Sigmoid colon (tissue), 7 donors: ENCODE measurements around the gene RAB3IL1. TPM values are rescaled to one million over a fixed set of nuclear protein-coding genes. Genes with fewer than 3 reads are reported as not detected.
A peak's percentile ranks its signal among the peaks of the same experiment; 100 is the strongest.

ENCODE experiments used
- DNase-seq: peaks from one replicate; pipeline ENCODE4 v3.0.0-alpha.2; 2019
- H3K27ac ChIP-seq, 4 donors: fragments of 200-600 bp; sonication (generic); one replicate each; pipeline ENCODE4 v1.5.1; 2016 to 2019; ENCODE audit warnings: mild to moderate bottlenecking in 1 of 4
- H3K27me3 ChIP-seq, 3 donors: fragments of 200-600 bp; sonication (generic); one replicate each; pipeline ENCODE4 v1.5.1; 2019; ENCODE audit warnings: mild to moderate bottlenecking in 1 of 3
- H3K36me3 ChIP-seq, 4 donors: fragments of 200-600 bp; sonication (generic); one replicate each; pipeline ENCODE4 v1.5.1; 2016 to 2019
- H3K4me1 ChIP-seq, 4 donors: fragments of 200-600 bp; sonication (generic); one replicate each; pipeline ENCODE4 v1.5.1; 2017 to 2019
- H3K4me3 ChIP-seq, 4 donors: fragments of 200-600 bp; sonication (generic); one replicate each; pipeline ENCODE4 v1.5.1; 2017 to 2019; ENCODE audit warnings: mild to moderate bottlenecking in 2 of 4, moderate library complexity in 1 of 4
- H3K9me3 ChIP-seq, 4 donors: fragments of 200-600 bp in 3 of 4; sonication (generic) in 3 of 4; one replicate each; pipeline versions ENCODE4 v1.5.1 to v1.6.1; 2013 to 2019
- EP300 ChIP-seq, 4 donors: sonication (generic); formaldehyde crosslinking; IDR thresholded peaks; one replicate each; pipeline ENCODE4 v1.6.1; 2017; ENCODE audit warnings: antibody characterized with exemption in 4 of 4
- POLR2AphosphoS5 ChIP-seq, 4 donors: sonication (generic); formaldehyde crosslinking; IDR thresholded peaks; one replicate each; pipeline ENCODE4 v1.6.1; 2017; ENCODE audit warnings: antibody characterized with exemption in 4 of 4
- WGBS, 2 donors: extraction: QIAGEN DNeasy Blood & Tissue Kit; methylation state at CpG; one replicate each; pipeline ENCODE4 v1.1.7; 2013; 5-methylcytosine and 5-hydroxymethylcytosine counted together
- intact Hi-C: fragments of 100-400 bp; cut with DNase I; formaldehyde crosslinking; loops from one replicate; pipeline ENCODE4 v1.15.1; 2023
- polyA plus RNA-seq, 3 donors: library from polyadenylated mRNA; stranded (reverse); fragments of 200-250 nt; gene quantifications; one replicate each; pipeline ENCODE4 v1.2.3, GENCODE V29; 2013
- total RNA-seq, 4 donors: library from RNA; depleted of rRNA; stranded (reverse); fragments of >200 nt; gene quantifications; one replicate each; pipeline ENCODE4 v1.1.0, GENCODE V29; 2016
- TF ChIP-seq, protein P1 (sequence below), 4 experiments: fragments of 450-650 bp in 3 of 4; fragments of 200-600 bp in 1 of 4; IDR thresholded peaks; one replicate each; pipeline ENCODE4 v1.5.1; 2016 to 2019; ENCODE audit warnings: antibody characterized with exemption in 4 of 4, mild to moderate bottlenecking in 3 of 4, moderate library complexity in 2 of 4
- donor health status: healthy with polysubstance abuse.
- donor health status: Bipolar disorder and iron deficiency.
- donor health status: healthy.

Gene RAB3IL1
- total and polyA plus RNA-seq, 7 donors = 5.1 to 23.7 (median 18.0) TPM

GRCh38 chr11:61963282-61964057 is 46.1 kb upstream of the RAB3IL1 start:
- peak; percentile 72 for DNase-seq
- TF ChIP-seq, protein P1, sequence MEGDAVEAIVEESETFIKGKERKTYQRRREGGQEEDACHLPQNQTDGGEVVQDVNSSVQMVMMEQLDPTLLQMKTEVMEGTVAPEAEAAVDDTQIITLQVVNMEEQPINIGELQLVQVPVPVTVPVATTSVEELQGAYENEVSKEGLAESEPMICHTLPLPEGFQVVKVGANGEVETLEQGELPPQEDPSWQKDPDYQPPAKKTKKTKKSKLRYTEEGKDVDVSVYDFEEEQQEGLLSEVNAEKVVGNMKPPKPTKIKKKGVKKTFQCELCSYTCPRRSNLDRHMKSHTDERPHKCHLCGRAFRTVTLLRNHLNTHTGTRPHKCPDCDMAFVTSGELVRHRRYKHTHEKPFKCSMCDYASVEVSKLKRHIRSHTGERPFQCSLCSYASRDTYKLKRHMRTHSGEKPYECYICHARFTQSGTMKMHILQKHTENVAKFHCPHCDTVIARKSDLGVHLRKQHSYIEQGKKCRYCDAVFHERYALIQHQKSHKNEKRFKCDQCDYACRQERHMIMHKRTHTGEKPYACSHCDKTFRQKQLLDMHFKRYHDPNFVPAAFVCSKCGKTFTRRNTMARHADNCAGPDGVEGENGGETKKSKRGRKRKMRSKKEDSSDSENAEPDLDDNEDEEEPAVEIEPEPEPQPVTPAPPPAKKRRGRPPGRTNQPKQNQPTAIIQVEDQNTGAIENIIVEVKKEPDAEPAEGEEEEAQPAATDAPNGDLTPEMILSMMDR (IDR thresholded peaks at IDR 0.05) = no peak
- peak in 2 of 4 donors; percentile 2 to 11 for TF ChIP-seq EP300 (IDR thresholded peaks at IDR 0.05)
- TF ChIP-seq POLR2AphosphoS5 (IDR thresholded peaks at IDR 0.05) = peak; percentile 3 to 34 (median 21)
- peak overlapping the region in 1 of 4 donors; percentile 97 for H3K4me3 ChIP-seq

DNA sequence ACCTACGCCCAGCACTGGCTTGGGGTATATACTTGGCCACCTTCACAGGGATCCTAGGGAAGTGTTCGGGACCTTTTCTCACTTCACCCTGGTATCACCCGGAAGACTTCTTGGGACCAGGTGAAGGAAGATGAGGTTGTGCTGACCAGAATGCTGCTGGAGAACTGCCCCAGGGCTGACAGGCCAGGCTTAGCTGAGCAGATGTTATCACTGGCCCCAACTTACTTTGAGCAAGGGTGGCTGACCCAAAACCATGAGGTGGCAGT is 45.6 kb upstream of the RAB3IL1 start:
- Histone ChIP-seq H3K9me3 (no peaks in the 10 kb centered on the region), H3K4me1 (peaks cover 0 to 57% (median 48%) of the 10 kb centered on the region in 4 donors), H3K27me3 (no peaks in the 10 kb centered on the region), H3K4me3 (no peak overlapping the region), H3K36me3 (peaks cover 15 to 50% (median 23%) of the 10 kb centered on the region in 4 donors), H3K27ac (peak overlapping the region; percentile 99 to 100 (median 100))
- 92 to 95% methylated on average over 3 of the region's 3 CpGs for WGBS, 2 donors
- intact Hi-C loops = no loop called here
- DNase-seq = no peak
- no peak for TF ChIP-seq EP300 (IDR thresholded peaks at IDR 0.05)
- peak in 1 of 4 donors; percentile 3 for TF ChIP-seq POLR2AphosphoS5 (IDR thresholded peaks at IDR 0.05)

More at GRCh38 chr11:61963282-61964057, 46.1 kb upstream of the RAB3IL1 start:
- peak overlapping the region; percentile 99 to 100 (median 100) for H3K27ac ChIP-seq
- WGBS, 2 donors = 36 to 39% methylated on average over 10 of the region's 10 CpGs
- H3K36me3 ChIP-seq = peaks cover 15 to 50% (median 23%) of the 10 kb centered on the region in 4 donors
- H3K9me3 ChIP-seq = no peaks in the 10 kb centered on the region
- H3K27me3 ChIP-seq = no peaks in the 10 kb centered on the region
- intact Hi-C loops = no loop called here
- peaks cover 0 to 62% (median 52%) of the 10 kb centered on the region in 4 donors for H3K4me1 ChIP-seq

DNA sequence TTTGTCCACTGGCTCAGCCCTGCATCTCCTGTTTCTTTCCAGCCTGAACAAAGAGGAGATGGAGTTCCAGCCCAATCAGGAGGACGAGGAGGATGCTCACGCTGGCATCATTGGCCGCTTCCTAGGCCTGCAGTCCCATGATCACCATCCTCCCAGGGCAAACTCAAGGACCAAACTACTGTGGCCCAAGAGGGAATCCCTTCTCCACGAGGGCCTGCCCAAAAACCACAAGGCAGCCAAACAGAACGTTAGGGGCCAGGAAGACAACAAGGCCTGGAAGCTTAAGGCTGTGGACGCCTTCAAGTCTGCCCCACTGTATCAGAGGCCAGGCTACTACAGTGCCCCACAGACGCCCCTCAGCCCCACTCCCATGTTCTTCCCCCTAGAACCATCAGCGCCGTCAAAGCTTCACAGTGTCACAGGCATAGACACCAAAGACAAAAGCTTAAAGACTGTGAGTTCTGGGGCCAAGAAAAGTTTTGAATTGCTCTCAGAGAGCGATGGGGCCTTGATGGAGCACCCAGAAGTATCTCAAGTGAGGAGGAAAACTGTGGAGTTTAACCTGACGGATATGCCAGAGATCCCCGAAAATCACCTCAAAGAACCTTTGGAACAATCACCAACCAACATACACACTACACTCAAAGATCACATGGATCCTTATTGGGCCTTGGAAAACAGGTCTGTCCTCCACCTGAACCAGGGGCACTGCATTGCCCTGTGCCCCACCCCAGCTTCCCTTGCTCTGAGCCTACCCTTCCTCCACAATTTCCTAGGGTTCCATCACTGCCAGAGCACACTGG is 45.0 kb upstream of the RAB3IL1 start:
- TF ChIP-seq, protein P1 (IDR thresholded peaks at IDR 0.05) = no peak
- TF ChIP-seq POLR2AphosphoS5 (IDR thresholded peaks at IDR 0.05) = peak in 2 of 4 donors; percentile 5 to 46
- peaks cover 15 to 50% (median 23%) of the 10 kb centered on the region in 4 donors for H3K36me3 ChIP-seq
- peaks cover 0 to 57% (median 48%) of the 10 kb centered on the region in 4 donors for H3K4me1 ChIP-seq
- peak overlapping the region; percentile 99 to 100 (median 100) for H3K27ac ChIP-seq
- no peaks in the 10 kb centered on the region for H3K27me3 ChIP-seq
- no peaks in the 10 kb centered on the region for H3K9me3 ChIP-seq
- DNase-seq = no peak
- intact Hi-C loops = no loop called here
- no peak overlapping the region for H3K4me3 ChIP-seq
- 85 to 90% methylated on average over 12 of the region's 12 CpGs for WGBS, 2 donors

GRCh38 chr11:61961570-61962212 is 44.3 kb upstream of the RAB3IL1 start:
- TF ChIP-seq POLR2AphosphoS5 (IDR thresholded peaks at IDR 0.05) (peak in 2 of 4 donors; percentile 34 to 43), EP300 (IDR thresholded peaks at IDR 0.05) (peak in 1 of 4 donors; percentile 49)
- TF ChIP-seq, protein P1 (IDR thresholded peaks at IDR 0.05) = no peak
- Histone ChIP-seq H3K27ac (peak overlapping the region; percentile 99 to 100 (median 100)), H3K36me3 (peaks cover 15 to 50% (median 23%) of the 10 kb centered on the region in 4 donors), H3K4me3 (no peak overlapping the region), H3K9me3 (no peaks in the 10 kb centered on the region), H3K27me3 (no peaks in the 10 kb centered on the region), H3K4me1 (peaks cover 0 to 57% (median 48%) of the 10 kb centered on the region in 4 donors)
- WGBS, 2 donors = 78 to 87% methylated on average over 8 of the region's 8 CpGs
- intact Hi-C loops = no loop called here
- DNase-seq = peak; percentile 87
